Tibial nerve (tissue), 3 donors: ENCODE measurements around the gene DPM3.
"Not testable (repeated sequence)": the region's sequence is repeated elsewhere in the genome, so short reads cannot be mapped to it uniquely, and the experiment has no call there.

Experiments used
- CTCF ChIP-seq, 5 experiments: fragments of 200-600 bp in 3 of 5; fragments of 450-650 bp in 2 of 5; sonication (generic) in 3 of 5; IDR thresholded peaks; one replicate each; pipeline ENCODE4 v1.5.1; 2016 to 2019; ENCODE audit warnings: antibody characterized with exemption in 5 of 5, mild to moderate bottlenecking in 3 of 5, moderate library complexity in 2 of 5
- POLR2A ChIP-seq, 2 donors: fragments of 450-650 bp; IDR thresholded peaks; one replicate each; pipeline ENCODE4 v1.6.1; 2017; ENCODE audit warnings: antibody characterized with exemption in 2 of 2, mild to moderate bottlenecking in 2 of 2, moderate library complexity in 2 of 2

- not testable (repeated sequence) for TF ChIP-seq CTCF, POLR2A (IDR thresholded peaks at IDR 0.05)
Observed at GRCh38 chr1:155155996-155156643, 15.8 kb upstream of the DPM3 start.
